ENCODE measurements around the gene DBF4B.
A peak's percentile ranks its signal among the peaks of the same experiment; 100 is the strongest.
"Not testable (repeated sequence)": the region's sequence is repeated elsewhere in the genome, so short reads cannot be mapped to it uniquely, and the experiment has no call there.

DBF4B gene

GRCh38 chr17:44677136-44677535, 31.3 kb upstream of the DBF4B start:
- no peak overlapping the region for H3K9ac ChIP-seq (ENCODE audit: insufficient read length)
- DNase-seq (ENCODE audit: low read depth, low spot score), result no peak
- H3K4me3 ChIP-seq, result no peak overlapping the region
- H3K36me3 ChIP-seq (ENCODE audit: insufficient read depth, low read length), result peaks cover 23% of the 10 kb centered on the region
- H3K9me3 ChIP-seq (ENCODE audit: low read depth, low read length), result no peaks in the 10 kb centered on the region
- TF ChIP-seq FOXP2 (optimal IDR thresholded peaks at IDR 0.05; ENCODE audit: control extremely low read depth, extremely low read length, insufficient read depth) (no peak), EZH2 (IDR thresholded peaks at IDR 0.05) (no peak), POLR2AphosphoS5 (IDR thresholded peaks at IDR 0.05; ENCODE audit: borderline replicate concordance, low read depth, low read length) (no peak)
- H3K27ac ChIP-seq, result 0 out of 2 replicates have a peak overlapping the region, but pooled peaks have one; percentile 0

DNA sequence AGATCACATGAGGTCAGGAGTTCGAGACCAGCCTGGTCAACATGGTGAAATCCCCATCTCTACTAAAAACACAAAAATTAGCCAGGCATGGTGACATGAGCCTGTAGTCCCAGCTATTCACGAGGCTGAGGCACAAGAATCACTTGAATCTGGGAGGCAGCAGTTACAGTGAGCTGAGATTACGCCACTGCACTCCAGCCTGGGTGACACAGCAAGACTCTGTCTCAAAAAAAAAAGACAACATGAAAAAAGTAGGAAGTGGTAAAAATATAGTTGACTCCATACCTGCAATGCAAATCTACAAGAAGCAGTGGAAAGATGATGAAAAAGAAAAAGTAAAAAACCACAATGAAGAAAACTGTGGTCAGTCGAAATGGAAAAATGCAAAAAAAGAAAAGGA, 25.2 kb upstream of the DBF4B start:
- peaks cover 40% of the 10 kb centered on the region for H3K36me3 ChIP-seq (ENCODE audit: insufficient read depth, low read length)
- DNase-seq (ENCODE audit: low read depth, low spot score), result not testable (repeated sequence)

GRCh38 chr17:44687756-44688155, 20.7 kb upstream of the DBF4B start:
- no peak for DNase-seq (ENCODE audit: low read depth, low spot score)
- TF ChIP-seq EZH2 (IDR thresholded peaks at IDR 0.05) (no peak), FOXP2 (optimal IDR thresholded peaks at IDR 0.05; ENCODE audit: control extremely low read depth, extremely low read length, insufficient read depth) (no peak), POLR2AphosphoS5 (IDR thresholded peaks at IDR 0.05; ENCODE audit: borderline replicate concordance, low read depth, low read length) (no peak)
- Histone ChIP-seq H3K9me3 (ENCODE audit: low read depth, low read length) (no peaks in the 10 kb centered on the region), H3K36me3 (ENCODE audit: insufficient read depth, low read length) (peaks cover 20% of the 10 kb centered on the region), H3K4me3 (no peak overlapping the region), H3K9ac (ENCODE audit: insufficient read length) (no peak overlapping the region), H3K27ac (no peak overlapping the region)

More for the DNA sequence above, 25.2 kb upstream of the DBF4B start:
- not testable (repeated sequence) for H3K9me3 ChIP-seq (ENCODE audit: low read depth, low read length); H3K4me3 ChIP-seq; H3K9ac ChIP-seq (ENCODE audit: insufficient read length); H3K27ac ChIP-seq

DNA sequence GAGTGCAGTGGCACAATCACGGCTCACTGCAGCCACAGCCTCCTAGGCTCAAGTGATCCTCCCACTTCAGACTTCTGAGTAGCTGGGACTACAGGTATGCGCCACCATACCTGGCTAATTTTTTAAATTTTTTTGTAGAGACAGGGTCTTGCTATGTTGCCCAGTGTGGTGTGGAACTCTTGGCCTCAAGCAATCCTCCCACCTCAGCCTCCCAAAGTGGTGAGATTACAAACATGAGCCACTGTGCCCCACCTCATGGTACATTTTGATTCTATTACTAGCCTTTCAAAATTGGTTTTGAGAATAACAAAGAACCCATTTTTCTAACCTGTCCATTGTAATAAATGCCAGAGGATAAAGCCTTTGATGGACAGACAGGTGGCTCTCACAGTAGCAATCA, 20.3 kb upstream of the DBF4B start:
- Histone ChIP-seq H3K36me3 (ENCODE audit: insufficient read depth, low read length) (peaks cover 16% of the 10 kb centered on the region), H3K9me3 (ENCODE audit: low read depth, low read length) (no peaks in the 10 kb centered on the region), H3K27ac (no peak overlapping the region), H3K4me3 (peak overlapping the region; percentile 97; the same call in 1 of the 2 replicates), H3K9ac (ENCODE audit: insufficient read length) (no peak overlapping the region)
- no peak for TF ChIP-seq EZH2 (IDR thresholded peaks at IDR 0.05)
- no peak for TF ChIP-seq POLR2AphosphoS5 (IDR thresholded peaks at IDR 0.05; ENCODE audit: borderline replicate concordance, low read depth, low read length)
- DNase-seq (ENCODE audit: low read depth, low spot score), result no peak

DNA sequence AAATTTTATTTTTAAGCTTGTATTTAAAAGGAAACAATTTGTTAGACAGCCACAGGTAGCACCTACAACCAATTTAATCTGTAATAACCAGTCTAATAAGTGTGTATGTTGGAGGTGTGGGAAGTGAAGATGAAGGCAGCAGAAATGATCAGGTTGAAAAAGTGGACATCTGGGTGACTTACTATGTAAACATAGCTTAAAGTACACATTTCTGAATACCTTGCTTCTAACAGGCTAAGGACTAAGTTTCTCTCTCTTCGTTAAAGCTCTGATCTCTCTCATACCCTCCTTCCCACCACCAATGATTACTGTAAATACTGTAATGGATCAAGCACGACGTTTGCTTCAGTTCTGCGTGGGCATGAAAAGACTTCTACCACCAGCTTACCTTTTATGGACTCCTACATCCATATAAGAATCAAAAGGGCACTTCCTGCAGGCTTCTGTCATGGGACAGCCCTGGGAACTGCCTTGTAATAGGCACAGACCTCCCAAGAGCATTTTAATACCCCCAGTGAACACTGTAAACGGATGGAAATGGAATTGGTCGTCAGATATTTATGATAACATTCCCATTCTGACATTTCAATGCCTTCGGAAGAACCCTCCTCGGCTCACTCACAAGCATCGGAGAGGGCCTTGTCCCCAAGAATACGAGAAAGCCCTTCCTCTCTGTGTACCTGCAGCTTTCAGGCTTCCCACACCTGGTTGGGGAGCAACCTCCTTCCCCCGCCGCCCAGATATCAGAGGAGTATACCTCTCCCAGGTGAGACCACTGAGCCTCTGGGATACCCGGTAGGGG, 19.6 kb upstream of the DBF4B start:
- Histone ChIP-seq H3K4me3 (peak overlapping the region; percentile 97), H3K27ac (peak overlapping the region; percentile 16; the same call in 1 of the 2 replicates), H3K36me3 (ENCODE audit: insufficient read depth, low read length) (peaks cover 9% of the 10 kb centered on the region), H3K9ac (ENCODE audit: insufficient read length) (peak overlapping the region; percentile 79), H3K9me3 (ENCODE audit: low read depth, low read length) (no peaks in the 10 kb centered on the region)
- no peak for DNase-seq (ENCODE audit: low read depth, low spot score)
- TF ChIP-seq POLR2AphosphoS5 (IDR thresholded peaks at IDR 0.05; ENCODE audit: borderline replicate concordance, low read depth, low read length) (no peak), EZH2 (IDR thresholded peaks at IDR 0.05) (no peak), FOXP2 (optimal IDR thresholded peaks at IDR 0.05; ENCODE audit: control extremely low read depth, extremely low read length, insufficient read depth) (no peak)

- peaks cover 9% of the 10 kb centered on the region for H3K36me3 ChIP-seq (ENCODE audit: insufficient read depth, low read length)
- peak; percentile 98 for TF ChIP-seq POLR2AphosphoS5 (IDR thresholded peaks at IDR 0.05; ENCODE audit: borderline replicate concordance, low read depth, low read length)
- no peak for TF ChIP-seq EZH2 (IDR thresholded peaks at IDR 0.05)
- peak; percentile 63 for TF ChIP-seq FOXP2 (optimal IDR thresholded peaks at IDR 0.05; ENCODE audit: control extremely low read depth, extremely low read length, insufficient read depth)
- H3K27ac ChIP-seq, result peak within 1 kb of the TSS; percentile 85
Measured at GRCh38 chr17:44689477-44690217, 18.8 kb upstream of the DBF4B start, which contains the start of gene CCDC43. CCDC43 (minus strand) TSS chr17:44689776; CDS start chr17:44689753, 23 bp downstream.

GRCh38 chr17:44690746-44691306, 17.6 kb upstream of the DBF4B start:
- not testable (repeated sequence) for H3K9ac ChIP-seq (ENCODE audit: insufficient read length); H3K9me3 ChIP-seq (ENCODE audit: low read depth, low read length); H3K36me3 ChIP-seq (ENCODE audit: insufficient read depth, low read length); DNase-seq (ENCODE audit: low read depth, low spot score); H3K27ac ChIP-seq
- H3K4me3 ChIP-seq, result peak overlapping the region; percentile 97; the same call in 1 of the 2 replicates

More at GRCh38 chr17:44689477-44690217, 18.8 kb upstream of the DBF4B start, which contains the start of gene CCDC43:
- Histone ChIP-seq H3K9me3 (ENCODE audit: low read depth, low read length) (no peaks in the 10 kb centered on the region), H3K9ac (ENCODE audit: insufficient read length) (peak within 1 kb of the TSS; percentile 79), H3K4me3 (peak within 1 kb of the TSS; percentile 97)
- peak; percentile 57 for DNase-seq (ENCODE audit: low read depth, low spot score)

DNA sequence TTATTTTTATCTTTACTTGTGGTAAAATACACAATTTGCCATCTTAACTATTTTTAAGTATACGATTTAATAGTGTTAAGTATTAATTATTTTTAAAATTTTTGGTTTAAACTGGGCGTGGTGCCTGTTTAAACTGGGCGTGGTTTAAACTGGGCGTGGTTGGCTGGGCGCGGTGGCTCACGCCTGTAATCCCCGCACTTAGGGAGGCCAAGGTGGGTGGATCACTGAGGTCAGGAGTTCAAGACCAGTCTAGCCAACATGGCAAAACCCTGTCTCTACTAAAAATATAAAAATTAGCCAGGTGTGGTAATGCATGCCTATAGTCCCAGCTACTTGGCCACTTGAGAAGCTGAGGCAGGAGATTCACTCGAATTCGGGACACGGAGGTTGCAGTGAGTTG, 14.9 kb upstream of the DBF4B start:
- H3K27ac ChIP-seq, result no peak overlapping the region
- no peak for TF ChIP-seq FOXP2 (optimal IDR thresholded peaks at IDR 0.05; ENCODE audit: control extremely low read depth, extremely low read length, insufficient read depth)
- no peak for TF ChIP-seq EZH2 (IDR thresholded peaks at IDR 0.05)
- TF ChIP-seq POLR2AphosphoS5 (IDR thresholded peaks at IDR 0.05; ENCODE audit: borderline replicate concordance, low read depth, low read length), result no peak
- no peak for DNase-seq (ENCODE audit: low read depth, low spot score)
- H3K9me3 ChIP-seq (ENCODE audit: low read depth, low read length), result no peaks in the 10 kb centered on the region
- no peaks in the 10 kb centered on the region for H3K36me3 ChIP-seq (ENCODE audit: insufficient read depth, low read length)
- no peak overlapping the region for H3K4me3 ChIP-seq
- no peak overlapping the region for H3K9ac ChIP-seq (ENCODE audit: insufficient read length)

- not testable (repeated sequence) for H3K4me3 ChIP-seq; H3K27ac ChIP-seq; H3K9me3 ChIP-seq (ENCODE audit: low read depth, low read length); DNase-seq (ENCODE audit: low read depth, low spot score); H3K36me3 ChIP-seq (ENCODE audit: insufficient read depth, low read length); H3K9ac ChIP-seq (ENCODE audit: insufficient read length)
Measured at GRCh38 chr17:44700288-44700687, 8.2 kb upstream of the DBF4B start.
